ENCODE measurements around the gene IGSF10.

DNA sequence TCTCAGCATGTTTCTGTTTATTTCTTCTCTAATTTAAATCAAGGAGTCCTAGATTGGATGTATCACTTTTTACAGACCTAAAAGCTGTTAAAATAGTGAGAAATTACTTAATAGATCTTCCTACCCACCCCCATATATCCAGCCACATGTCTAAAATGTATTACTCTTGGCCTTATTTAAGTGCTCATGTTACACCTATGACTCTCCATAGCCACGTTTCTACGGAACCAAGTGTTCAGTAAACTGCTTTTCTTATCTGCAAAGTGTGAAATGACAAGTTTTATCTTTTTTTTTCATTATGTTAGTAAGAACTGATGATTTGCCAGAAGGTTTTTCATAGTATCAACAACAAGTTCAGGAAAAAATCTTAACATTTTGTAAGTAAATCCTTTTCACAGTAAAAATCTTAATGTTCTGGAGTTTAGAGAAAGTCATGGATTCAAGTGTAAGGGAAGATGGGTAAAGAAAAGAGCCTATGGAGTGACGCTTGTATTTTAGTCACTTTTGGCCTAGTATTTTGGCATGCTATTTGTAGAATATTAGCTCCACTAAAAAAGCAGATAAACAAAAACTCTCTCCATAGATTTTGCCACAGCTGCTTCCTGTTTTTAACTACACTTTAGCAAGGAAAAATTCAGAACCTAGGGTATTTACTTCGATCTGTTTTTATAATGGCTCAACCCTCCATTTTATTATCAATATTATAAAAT lies 41.2 kb upstream of the IGSF10 start:
- TF ChIP-seq GATA2 (IDR thresholded peaks at IDR 0.05; ENCODE audit: low read depth, low read length): no peak
- no peak for TF ChIP-seq GATA3 (IDR thresholded peaks at IDR 0.05; ENCODE audit: low read depth, low read length)
